Stimulated activated CD8-positive, alpha-beta memory T cell treated with anti-CD3 and anti-CD28 coated beads, Interleukin-12 subunit alpha, Interleukin-12 subunit beta, amount 100 ng/mL, for 1 hour (primary cell): ENCODE data around the gene SEC31A.
A peak's percentile ranks its signal among the peaks of the same experiment; 100 is the strongest.
"Not testable (repeated sequence)": the region's sequence is repeated elsewhere in the genome, so short reads cannot be mapped to it uniquely, and the experiment has no call there.

Experiments used
- DNase-seq: peaks from one replicate; pipeline ENCODE4 v3.0.0-alpha.2; 2020; ENCODE audit warnings: low read depth

Gene SEC31A, protein sequence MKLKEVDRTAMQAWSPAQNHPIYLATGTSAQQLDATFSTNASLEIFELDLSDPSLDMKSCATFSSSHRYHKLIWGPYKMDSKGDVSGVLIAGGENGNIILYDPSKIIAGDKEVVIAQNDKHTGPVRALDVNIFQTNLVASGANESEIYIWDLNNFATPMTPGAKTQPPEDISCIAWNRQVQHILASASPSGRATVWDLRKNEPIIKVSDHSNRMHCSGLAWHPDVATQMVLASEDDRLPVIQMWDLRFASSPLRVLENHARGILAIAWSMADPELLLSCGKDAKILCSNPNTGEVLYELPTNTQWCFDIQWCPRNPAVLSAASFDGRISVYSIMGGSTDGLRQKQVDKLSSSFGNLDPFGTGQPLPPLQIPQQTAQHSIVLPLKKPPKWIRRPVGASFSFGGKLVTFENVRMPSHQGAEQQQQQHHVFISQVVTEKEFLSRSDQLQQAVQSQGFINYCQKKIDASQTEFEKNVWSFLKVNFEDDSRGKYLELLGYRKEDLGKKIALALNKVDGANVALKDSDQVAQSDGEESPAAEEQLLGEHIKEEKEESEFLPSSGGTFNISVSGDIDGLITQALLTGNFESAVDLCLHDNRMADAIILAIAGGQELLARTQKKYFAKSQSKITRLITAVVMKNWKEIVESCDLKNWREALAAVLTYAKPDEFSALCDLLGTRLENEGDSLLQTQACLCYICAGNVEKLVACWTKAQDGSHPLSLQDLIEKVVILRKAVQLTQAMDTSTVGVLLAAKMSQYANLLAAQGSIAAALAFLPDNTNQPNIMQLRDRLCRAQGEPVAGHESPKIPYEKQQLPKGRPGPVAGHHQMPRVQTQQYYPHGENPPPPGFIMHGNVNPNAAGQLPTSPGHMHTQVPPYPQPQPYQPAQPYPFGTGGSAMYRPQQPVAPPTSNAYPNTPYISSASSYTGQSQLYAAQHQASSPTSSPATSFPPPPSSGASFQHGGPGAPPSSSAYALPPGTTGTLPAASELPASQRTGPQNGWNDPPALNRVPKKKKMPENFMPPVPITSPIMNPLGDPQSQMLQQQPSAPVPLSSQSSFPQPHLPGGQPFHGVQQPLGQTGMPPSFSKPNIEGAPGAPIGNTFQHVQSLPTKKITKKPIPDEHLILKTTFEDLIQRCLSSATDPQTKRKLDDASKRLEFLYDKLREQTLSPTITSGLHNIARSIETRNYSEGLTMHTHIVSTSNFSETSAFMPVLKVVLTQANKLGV

DNA sequence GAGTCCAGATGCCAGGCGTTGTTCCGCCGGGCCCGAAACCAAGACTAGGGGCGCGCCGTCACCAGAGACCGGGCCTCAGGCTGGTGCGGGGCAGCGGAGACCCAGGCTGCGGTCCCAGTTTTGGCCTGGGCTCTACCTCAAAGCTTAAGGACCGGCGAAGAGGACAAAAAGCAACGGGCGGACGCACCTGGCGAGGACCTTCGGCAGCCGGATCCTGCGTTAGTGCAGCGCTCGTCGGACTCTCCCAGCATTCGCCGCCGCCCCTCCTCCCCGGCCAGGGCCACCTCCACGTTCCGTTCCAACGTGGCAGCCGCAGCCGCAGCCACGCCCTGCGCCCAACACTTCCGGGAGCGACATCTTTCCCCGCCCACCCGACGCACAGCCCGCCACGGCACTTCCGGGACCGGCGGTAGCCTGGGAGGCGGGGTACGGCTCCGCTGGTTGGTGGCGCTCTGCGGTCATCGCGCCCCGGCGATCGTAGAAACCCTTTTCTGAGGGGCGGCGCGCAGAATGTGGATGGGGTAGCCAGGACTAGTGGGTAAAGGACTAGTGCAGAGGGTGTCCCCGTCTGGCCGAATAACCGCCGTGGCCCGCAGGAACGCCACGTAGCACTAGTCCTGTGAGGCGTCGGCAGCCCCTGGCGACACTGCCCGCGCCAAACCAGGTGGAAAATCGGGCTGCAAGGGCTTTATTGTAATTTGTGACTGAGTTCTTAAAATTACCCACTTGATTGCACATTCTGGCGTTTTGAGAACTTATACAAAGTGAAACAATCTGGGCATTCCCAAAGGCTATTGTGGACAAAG, at the start of gene SEC31A:
TSS of gene SEC31A (minus strand) at position 253 of the 806 bp plus-strand sequence. CDS start 9,217 bp downstream, outside the sequence.
- DNase-seq: peak; percentile 94

GRCh38 chr4:82939414-82939813, 48.5 kb upstream of the SEC31A start:
- DNase-seq: no peak

DNA sequence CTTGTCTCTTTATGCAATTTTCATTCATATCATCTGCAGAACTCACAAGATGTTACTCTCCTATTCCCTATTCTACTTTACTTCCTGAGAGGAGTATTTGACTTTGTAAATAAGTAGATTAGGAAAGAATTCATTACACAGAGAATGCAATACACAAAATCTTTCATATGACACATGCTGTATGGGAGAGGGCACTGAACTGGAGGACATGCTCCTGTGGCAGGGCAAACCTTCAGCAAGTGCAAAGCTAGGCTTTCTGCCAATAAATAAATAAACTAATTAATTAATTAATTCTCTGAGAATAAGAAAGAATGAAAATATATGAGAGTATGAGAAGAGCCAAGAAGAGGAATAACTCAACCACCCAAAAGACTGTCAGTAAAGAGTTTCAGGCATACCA, 43.5 kb upstream of the SEC31A start:
- DNase-seq: no peak

DNA sequence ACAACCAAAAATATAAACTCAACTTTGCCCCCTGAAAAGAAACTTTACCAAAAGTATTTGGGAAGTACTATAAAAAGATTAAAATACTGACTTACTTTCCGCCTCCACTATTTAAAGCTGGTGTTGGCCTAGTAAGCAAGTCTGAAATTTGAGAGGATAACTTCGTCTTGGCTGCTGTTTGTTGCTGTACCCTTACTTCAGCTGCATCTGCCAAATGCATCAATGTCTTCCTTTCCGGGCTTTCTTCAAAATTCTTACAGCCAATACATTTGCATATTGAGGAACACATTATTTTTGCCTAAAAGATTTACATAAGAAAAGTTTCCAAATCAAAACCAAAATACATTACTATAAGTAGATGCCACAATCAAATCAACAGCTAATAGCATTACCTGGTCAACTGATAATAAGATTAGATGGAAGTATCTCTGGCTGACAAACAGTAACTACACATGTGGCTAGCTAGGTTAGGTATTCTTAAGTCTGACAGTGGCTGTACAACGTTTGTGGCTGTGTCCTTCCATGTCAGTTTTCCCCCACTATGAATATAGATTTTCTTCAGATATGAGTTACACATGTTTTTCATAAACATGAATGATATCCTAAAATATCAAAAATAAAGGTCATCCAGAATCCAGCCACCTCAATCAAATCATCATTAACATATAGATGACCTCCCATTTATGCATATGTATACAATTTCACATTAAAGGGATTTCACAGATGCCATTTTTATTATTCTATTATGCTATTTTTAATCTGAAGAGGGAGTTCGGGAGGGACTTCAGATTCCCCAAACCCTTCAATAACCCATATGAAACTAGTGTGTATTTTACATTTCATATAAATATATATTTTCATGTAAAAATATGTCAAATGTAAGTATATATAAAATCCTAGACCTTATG, 40.1 kb upstream of the SEC31A start:
- DNase-seq: no peak

- no peak for DNase-seq
Observed at GRCh38 chr4:82921795-82922194, 30.8 kb upstream of the SEC31A start.

DNA sequence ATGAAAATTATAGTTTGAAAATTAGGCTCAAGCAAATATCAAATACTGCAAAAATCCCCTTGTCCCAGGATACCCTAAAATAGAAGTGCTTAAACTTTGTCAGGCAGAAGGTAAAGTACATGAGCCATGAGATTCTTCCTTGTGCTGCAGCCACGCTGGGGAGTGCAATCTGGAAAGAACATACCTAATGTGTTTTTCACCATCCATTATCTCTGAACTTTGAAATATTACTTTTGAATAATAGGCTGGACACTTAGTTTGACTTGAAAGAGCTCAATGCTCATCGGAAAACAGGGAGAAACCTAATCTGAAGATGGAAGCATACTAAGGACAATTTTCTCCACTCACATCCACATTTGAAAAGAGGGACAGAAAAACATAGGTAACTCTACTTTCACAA, 28.4 kb upstream of the SEC31A start:
- no peak for DNase-seq

GRCh38 chr4:82918091-82918490, 27.1 kb upstream of the SEC31A start:
- no peak for DNase-seq

DNA sequence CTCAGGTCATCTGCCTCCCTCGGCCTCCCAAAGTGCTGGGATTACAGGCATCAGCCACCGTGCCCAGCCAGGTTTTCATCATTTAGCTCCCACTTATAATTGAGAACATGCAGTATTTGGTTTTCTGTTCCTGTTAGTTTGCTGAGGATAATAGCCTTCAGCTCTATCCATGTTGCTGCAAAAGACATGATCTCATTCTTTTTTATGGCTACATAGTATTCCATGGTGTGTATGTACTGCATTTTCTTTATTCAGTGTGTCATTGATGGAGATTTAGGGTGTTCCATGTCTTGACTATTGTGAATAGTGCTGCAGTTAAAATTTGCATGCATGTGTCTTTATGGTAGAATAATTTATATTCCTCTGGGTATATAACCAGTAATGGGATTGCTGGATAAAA, 23.0 kb upstream of the SEC31A start:
- DNase-seq: not testable (repeated sequence)

DNA sequence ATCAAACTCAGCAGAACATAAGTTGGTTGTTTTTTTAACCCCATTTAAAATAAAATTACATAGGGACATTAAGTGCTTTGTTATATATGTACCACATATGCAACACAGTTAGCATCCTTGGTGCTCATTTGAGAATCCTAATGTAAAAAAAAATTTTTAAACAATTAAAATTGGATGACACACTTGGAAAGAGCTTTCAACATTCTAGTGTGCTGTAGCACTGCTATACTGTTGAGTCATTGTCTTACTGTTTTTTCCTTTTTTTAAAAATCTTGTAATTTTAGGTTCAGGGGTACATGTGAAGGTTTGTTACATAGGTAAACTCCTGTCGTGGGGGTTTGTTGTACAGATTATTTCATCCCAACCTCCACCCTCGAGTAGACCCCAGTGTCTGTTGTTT, 22.4 kb upstream of the SEC31A start:
- no peak for DNase-seq

DNA sequence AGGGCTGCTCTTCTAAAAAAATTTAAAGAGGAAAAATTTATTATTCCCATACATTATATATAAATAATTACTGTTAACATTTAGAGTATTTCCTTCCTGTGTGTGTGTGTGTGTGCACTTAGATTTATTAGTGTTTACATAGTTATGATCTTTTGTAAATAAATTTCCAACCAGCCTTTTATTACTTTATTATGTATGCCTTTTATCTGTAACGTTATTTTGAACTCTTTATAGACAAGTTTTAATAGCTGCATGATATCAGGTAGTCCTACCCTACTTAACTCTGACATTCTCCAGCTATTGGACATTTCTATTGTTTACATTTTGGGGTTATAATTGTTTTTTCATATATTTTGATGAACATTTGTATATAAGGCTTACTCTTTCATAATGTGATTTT, 18.4 kb upstream of the SEC31A start:
- no peak for DNase-seq

- DNase-seq: no peak
Observed at GRCh38 chr4:82906469-82906868, 15.5 kb upstream of the SEC31A start.

DNA sequence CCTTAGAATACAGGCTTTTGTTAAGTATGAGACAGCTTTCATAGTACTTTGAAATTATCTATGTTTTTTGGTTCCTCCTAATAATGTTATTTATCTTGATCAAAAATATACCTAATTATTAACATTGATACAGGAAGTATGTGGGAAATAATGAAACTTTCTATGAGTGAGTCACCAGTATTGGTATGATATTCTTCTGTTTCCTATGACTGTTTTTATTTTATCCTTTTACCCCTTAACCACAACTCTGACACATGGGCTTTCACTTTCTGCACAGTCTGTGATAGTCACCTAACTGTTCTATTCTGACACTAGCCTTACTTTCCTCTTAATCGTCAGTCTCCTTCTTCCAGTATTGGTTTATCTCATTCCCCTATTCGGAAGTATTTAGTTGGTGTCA, 14.3 kb upstream of the SEC31A start:
- DNase-seq: no peak

GRCh38 chr4:82903737-82904136, 12.8 kb upstream of the SEC31A start:
- no peak for DNase-seq

GRCh38 chr4:82901183-82901718, 10.3 kb upstream of the SEC31A start:
- DNase-seq: no peak

DNA sequence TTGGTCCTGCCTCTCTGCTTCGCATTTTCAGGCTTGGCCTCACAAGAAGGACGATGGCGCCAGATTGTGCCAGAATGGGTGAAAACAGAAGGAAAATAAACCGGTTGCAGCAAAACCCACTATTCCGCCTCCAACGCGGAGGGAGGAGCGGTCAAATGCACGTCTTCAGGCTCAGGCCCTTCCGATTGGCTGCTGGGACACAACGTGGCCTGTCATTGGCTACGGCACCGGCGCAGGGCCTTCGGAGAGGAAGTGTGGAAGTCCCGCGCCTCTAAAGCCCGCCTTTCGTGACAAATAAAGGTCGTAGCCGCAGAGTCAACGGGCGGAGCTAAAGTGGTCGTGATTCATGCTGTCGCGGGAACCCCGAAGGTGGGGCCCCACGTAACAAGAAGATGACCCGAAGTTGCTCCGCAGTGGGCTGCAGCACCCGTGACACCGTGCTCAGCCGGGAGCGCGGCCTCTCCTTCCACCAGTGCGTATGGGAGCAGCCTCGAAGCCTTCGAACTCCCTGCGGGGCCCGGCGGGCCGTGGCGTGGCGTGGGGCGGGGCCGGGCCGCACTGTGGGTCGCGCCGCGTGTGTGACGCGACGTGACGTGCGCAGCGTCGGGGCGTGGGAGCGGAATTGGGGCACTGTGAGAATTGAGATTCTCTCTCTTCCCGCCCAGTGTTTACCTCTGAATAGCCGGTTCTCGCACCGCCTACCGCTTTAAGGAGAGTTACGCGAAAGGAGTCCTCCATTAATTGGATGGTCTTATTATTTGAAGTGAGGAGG, 9.6 kb upstream of the SEC31A start, which contains the start of gene THAP9:
TSS of gene THAP9 (plus strand) at position 325 of the 772 bp plus-strand sequence. CDS start at position 393, 68 bp downstream.
- peak; percentile 97 for DNase-seq

DNA sequence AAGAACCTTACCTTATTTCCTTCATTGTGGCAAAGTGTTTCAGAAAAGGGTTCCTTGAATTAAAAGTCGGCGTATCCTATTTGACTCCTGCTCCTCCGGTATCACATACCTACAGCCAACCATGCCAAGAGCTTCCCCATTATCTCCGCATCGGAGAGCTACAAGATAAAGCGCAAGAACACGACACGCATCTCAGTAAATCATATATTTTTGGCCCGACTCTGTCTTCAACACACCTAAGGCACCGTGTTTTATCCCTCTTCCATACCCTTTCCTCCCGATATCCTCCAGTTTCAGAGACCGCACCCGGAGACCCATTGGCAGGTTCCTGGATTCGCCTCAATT, 9.1 kb upstream of the SEC31A start:
- no peak for DNase-seq

DNA sequence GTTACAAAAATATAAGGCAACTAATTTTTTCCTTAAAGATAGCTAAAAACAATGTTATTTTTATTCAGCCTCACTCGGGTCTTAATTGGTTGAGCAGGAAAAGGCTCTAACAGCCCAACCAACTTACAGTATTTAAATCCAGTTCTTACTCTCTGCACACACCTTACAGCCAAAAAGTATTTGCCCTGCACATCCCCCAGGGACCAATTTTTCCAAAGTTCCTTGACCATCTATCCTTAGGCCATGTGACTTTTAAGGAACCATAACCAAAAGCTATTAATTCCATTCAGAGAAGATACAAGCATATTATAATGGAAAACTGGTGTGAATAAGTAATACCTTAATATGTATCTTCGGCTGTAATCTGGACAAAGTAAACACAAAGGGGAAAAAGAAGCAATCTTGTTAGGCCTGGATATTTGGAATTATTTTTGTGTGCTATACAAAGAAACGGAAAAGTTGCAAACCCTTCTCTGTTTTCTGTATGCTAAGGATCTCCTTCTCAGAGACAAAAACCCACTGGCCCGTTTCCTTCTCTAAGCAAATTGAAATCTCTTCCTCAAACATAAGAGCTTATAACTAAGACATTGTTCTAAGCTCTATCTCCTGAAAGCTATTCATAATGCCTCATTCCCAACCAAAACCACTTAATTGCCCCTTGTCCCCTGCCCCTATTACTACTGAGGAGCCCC, 8.6 kb upstream of the SEC31A start:
- DNase-seq: no peak

DNA sequence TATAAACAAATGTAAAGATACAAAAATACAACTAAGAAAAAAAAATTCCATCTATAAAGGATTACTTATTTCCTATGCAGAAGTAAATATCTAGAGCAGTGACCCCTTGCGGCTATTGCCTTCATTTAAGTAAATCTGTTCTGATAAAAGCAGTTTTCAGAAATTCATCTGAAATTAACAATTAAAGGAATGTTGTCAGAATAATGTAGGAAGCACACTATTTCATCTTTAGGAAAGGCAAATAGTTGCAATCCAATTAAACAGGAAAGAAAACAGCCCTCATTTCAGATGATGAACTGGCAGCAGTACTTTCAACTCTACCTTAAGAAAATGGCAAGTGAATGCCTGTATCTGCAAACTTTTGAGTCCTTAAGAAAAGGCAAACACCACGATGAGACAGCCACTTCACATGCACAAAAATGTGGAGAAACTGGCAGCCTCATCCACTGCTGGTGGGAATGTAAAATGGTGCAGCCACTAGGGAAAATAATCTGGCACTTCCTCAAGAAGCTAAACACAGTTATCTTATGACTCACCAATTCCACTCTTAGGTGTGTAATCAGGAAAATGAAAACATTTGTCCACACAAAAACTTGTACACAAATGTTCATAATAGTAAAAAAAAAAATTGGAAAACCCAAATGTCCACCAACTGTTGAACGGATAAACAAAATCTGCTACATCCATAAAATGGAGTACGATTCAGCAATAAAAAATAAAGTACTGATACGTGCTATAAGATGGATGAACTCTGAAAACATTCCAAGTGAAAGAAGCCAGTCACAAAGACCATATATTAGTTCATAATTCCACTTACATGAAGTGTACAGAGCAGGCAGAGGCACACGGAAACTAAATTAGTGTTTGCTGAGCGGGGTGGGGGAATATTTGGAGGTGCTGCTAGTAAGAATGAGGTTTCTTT, 7.6 kb upstream of the SEC31A start:
- DNase-seq: no peak
